Ascending aorta (tissue), 2 donors: ENCODE data around the gene TOM1L2. TPM values are rescaled to one million over a fixed set of nuclear protein-coding genes. Genes with fewer than 3 reads are reported as not detected.

Experiments used
- DNase-seq, 2 donors: peaks; one replicate each; pipeline ENCODE4 v3.0.0-alpha.2; 2019; ENCODE audit warnings: low spot score in 2 of 2
- H3K27ac ChIP-seq, 2 donors: fragments of 200-600 bp; sonication (generic); one replicate each; pipeline ENCODE4 v1.5.1; 2016 to 2017; ENCODE audit warnings: mild to moderate bottlenecking in 1 of 2
- H3K27me3 ChIP-seq: fragments of 200-600 bp; sonication (generic); one replicate; pipeline ENCODE4 v1.5.1; 2017
- H3K36me3 ChIP-seq, 2 donors: fragments of 200-600 bp; sonication (generic); one replicate each; pipeline ENCODE4 v1.5.1; 2016
- H3K4me1 ChIP-seq, 2 donors: fragments of 200-600 bp; sonication (generic); one replicate each; pipeline ENCODE4 v1.5.1; 2016 to 2017; ENCODE audit warnings: mild to moderate bottlenecking in 1 of 2
- H3K4me3 ChIP-seq, 2 donors: fragments of 200-600 bp; sonication (generic); one replicate each; pipeline ENCODE4 v1.5.1; 2016 to 2017; ENCODE audit warnings: mild to moderate bottlenecking in 1 of 2
- H3K9me3 ChIP-seq, 2 donors: fragments of 200-600 bp; sonication (generic); one replicate each; pipeline ENCODE4 v1.5.1; 2016
- CTCF ChIP-seq, 3 experiments: fragments of 200-600 bp in 2 of 3; fragments of 450-650 bp in 1 of 3; sonication (generic) in 2 of 3; IDR thresholded peaks; one replicate each; pipeline ENCODE4 v1.5.1; 2016 to 2019; ENCODE audit warnings: antibody characterized with exemption in 3 of 3, mild to moderate bottlenecking in 1 of 3, moderate library complexity in 1 of 3
- intact Hi-C: fragments of 100-400 bp; cut with DNase I; formaldehyde crosslinking; loops from one replicate; pipeline ENCODE4 v1.15.1; 2023
- total RNA-seq: library from RNA; depleted of rRNA; stranded (reverse); fragments of >200 nt; gene quantifications from one replicate; pipeline ENCODE4 v1.1.0, GENCODE V29; 2016

Gene TOM1L2
- total RNA-seq, 1 donor from 2014 or later, result 39.0 TPM

GRCh38 chr17:17911001-17911613 lies 61.1 kb downstream of the TOM1L2 start:
- Histone ChIP-seq H3K27me3 (no peaks in the 10 kb centered on the region), H3K27ac (no peak overlapping the region), H3K9me3 (no peaks in the 10 kb centered on the region), H3K4me1 (peaks cover 0 to 5% of the 10 kb centered on the region in 2 donors), H3K36me3 (peaks cover 5 to 6% of the 10 kb centered on the region in 2 donors), H3K4me3 (no peak overlapping the region)
- intact Hi-C loops, result no loop called here
- TF ChIP-seq CTCF (IDR thresholded peaks at IDR 0.05), result no peak
- DNase-seq, result no peak

- no peak for TF ChIP-seq CTCF (IDR thresholded peaks at IDR 0.05)
- Histone ChIP-seq H3K27ac (no peak overlapping the region), H3K27me3 (no peaks in the 10 kb centered on the region), H3K4me1 (peaks cover 0 to 5% of the 10 kb centered on the region in 2 donors), H3K4me3 (no peak overlapping the region), H3K36me3 (peaks cover 5 to 11% of the 10 kb centered on the region in 2 donors), H3K9me3 (no peaks in the 10 kb centered on the region)
- DNase-seq, result no peak
- intact Hi-C loops, result no loop called here
Measured at GRCh38 chr17:17910060-17910459, 62.1 kb downstream of the TOM1L2 start.

- no peaks in the 10 kb centered on the region for H3K9me3 ChIP-seq
- H3K27ac ChIP-seq, result no peak overlapping the region
- no peaks in the 10 kb centered on the region for H3K27me3 ChIP-seq
- TF ChIP-seq CTCF (IDR thresholded peaks at IDR 0.05), result no peak
- H3K4me1 ChIP-seq, result peaks cover 0 to 5% of the 10 kb centered on the region in 2 donors
- DNase-seq, result no peak
- peaks cover 5 to 11% of the 10 kb centered on the region in 2 donors for H3K36me3 ChIP-seq
- H3K4me3 ChIP-seq, result no peak overlapping the region
- intact Hi-C loops, result no loop called here
Measured at GRCh38 chr17:17909078-17909477, 63.1 kb downstream of the TOM1L2 start.

- intact Hi-C loops, result no loop called here
- H3K4me3 ChIP-seq, result no peak overlapping the region
- DNase-seq, result no peak
- H3K27ac ChIP-seq, result no peak overlapping the region
- H3K27me3 ChIP-seq, result no peaks in the 10 kb centered on the region
- H3K4me1 ChIP-seq, result peaks cover 0 to 2% of the 10 kb centered on the region in 2 donors
- no peaks in the 10 kb centered on the region for H3K9me3 ChIP-seq
- TF ChIP-seq CTCF (IDR thresholded peaks at IDR 0.05), result no peak
- peaks cover 5 to 11% of the 10 kb centered on the region in 2 donors for H3K36me3 ChIP-seq
Measured at GRCh38 chr17:17907469-17907868, 64.7 kb downstream of the TOM1L2 start.

GRCh38 chr17:17906418-17907215 lies 65.6 kb downstream of the TOM1L2 start:
- Histone ChIP-seq H3K9me3 (no peaks in the 10 kb centered on the region), H3K27me3 (no peaks in the 10 kb centered on the region), H3K4me1 (peaks cover 0 to 2% of the 10 kb centered on the region in 2 donors), H3K27ac (no peak overlapping the region), H3K4me3 (no peak overlapping the region), H3K36me3 (peaks cover 5 to 11% of the 10 kb centered on the region in 2 donors)
- no peak for DNase-seq
- TF ChIP-seq CTCF (IDR thresholded peaks at IDR 0.05), result no peak
- intact Hi-C loops, result no loop called here
